Stimulated activated naive CD8-positive, alpha-beta T cell treated with anti-CD3 and anti-CD28 coated beads, Interleukin-15, Interleukin-2, amounts not matched to agents 100 ng/mL and 50 ng/mL, for 24 hours (primary cell): Measurements from ENCODE around the gene IER3IP1.

Experiments used
- H3K27ac Mint-ChIP-seq: one replicate; pipeline ENCODE4 v1.8.0; 2021; ENCODE audit warnings: mild to moderate bottlenecking, mixed read lengths
- H3K27me3 Mint-ChIP-seq: one replicate; pipeline ENCODE4 v1.8.0; 2021; ENCODE audit warnings: mixed read lengths
- H3K36me3 Mint-ChIP-seq: one replicate; pipeline ENCODE4 v1.8.0; 2021; ENCODE audit warnings: low read depth, mixed read lengths
- H3K4me1 Mint-ChIP-seq: one replicate; pipeline ENCODE4 v1.8.0; 2021; ENCODE audit warnings: low read depth, mixed read lengths
- H3K4me3 Mint-ChIP-seq: one replicate; pipeline ENCODE4 v1.8.0; 2021; ENCODE audit warnings: mild to moderate bottlenecking, mixed read lengths
- H3K9me3 Mint-ChIP-seq: one replicate; pipeline ENCODE4 v1.8.0; 2021; ENCODE audit warnings: mixed read lengths

The IER3IP1 gene

GRCh38 chr18:47141289-47141688 is 34.9 kb downstream of the IER3IP1 start:
- Mint-ChIP-seq H3K27ac (no peak overlapping the region), H3K27me3 (no peaks in the 10 kb centered on the region), H3K4me3 (no peak overlapping the region), H3K36me3 (peaks cover 53% of the 10 kb centered on the region), H3K9me3 (no peaks in the 10 kb centered on the region), H3K4me1 (no peaks in the 10 kb centered on the region)

DNA sequence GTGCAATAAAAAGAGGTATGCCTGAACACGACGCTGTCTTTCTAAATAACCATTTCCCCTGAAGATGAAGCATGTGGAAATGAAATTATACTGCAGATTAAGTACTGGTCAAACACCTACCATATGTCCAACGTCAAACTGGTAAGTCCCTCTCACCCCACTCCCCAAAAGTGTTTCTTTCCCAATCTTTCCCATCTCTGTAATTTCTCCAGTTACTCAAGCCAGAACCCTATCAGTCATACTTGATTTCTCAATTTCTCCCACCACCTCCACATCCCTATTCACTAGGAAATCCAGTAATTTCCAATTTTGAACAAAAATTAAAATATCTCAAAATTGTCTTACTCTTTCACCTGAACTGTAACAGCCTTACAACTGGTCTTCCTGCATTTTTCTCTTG is 55.0 kb downstream of the IER3IP1 start:
- H3K36me3 Mint-ChIP-seq: peaks cover 61% of the 10 kb centered on the region
- H3K4me3 Mint-ChIP-seq: no peak overlapping the region
- H3K9me3 Mint-ChIP-seq: no peaks in the 10 kb centered on the region
- H3K27ac Mint-ChIP-seq: peak overlapping the region; percentile 19
- H3K27me3 Mint-ChIP-seq: no peaks in the 10 kb centered on the region
- peaks cover 23% of the 10 kb centered on the region for H3K4me1 Mint-ChIP-seq

DNA sequence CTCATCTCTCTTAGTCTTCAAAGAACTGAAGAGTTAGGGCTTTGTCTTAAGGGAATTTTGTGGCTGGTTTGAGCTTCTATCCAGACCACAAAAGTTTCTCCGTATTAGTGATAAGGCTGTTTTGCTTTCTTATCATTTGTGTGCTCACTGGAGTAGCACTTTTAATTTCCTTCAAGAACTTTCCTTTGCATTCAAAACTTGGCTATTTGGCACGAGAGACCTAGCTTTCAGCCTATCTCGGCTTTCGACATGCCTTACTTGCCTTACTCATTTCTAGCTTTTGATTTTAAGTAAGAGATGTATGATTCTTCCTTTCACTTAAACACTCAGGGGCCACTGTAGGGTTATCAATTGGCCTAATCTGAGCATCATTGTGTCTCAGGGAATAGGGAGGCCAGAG is 55.7 kb downstream of the IER3IP1 start:
- peaks cover 23% of the 10 kb centered on the region for H3K4me1 Mint-ChIP-seq
- H3K36me3 Mint-ChIP-seq: peaks cover 57% of the 10 kb centered on the region
- H3K4me3 Mint-ChIP-seq: no peak overlapping the region
- H3K27me3 Mint-ChIP-seq: no peaks in the 10 kb centered on the region
- peak overlapping the region; percentile 12 for H3K27ac Mint-ChIP-seq
- H3K9me3 Mint-ChIP-seq: no peaks in the 10 kb centered on the region

- Mint-ChIP-seq H3K4me3 (no peak overlapping the region), H3K36me3 (peaks cover 62% of the 10 kb centered on the region), H3K4me1 (peaks cover 23% of the 10 kb centered on the region), H3K27me3 (no peaks in the 10 kb centered on the region), H3K27ac (no peak overlapping the region), H3K9me3 (no peaks in the 10 kb centered on the region)
Observed at GRCh38 chr18:47118981-47119380, 57.2 kb downstream of the IER3IP1 start.

DNA sequence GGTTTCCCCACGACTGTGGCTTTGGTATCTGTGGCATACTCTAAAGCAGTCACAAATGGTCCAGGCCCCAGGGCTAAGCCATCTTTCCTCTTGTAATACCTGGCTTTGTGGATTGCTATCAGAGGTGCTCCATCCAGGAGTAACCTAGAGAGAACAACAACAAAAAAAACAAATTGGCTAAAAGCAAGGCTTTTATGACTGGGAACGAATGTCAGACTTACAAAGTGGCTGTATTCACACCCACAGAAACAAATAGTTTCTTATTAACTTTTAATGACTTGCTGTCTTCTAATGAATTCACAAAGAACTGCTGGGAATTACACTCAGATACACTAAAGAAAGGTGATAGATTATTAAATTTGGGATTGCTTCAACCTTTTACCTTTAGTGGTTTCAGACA is 61.0 kb downstream of the IER3IP1 start:
- H3K27me3 Mint-ChIP-seq: no peaks in the 10 kb centered on the region
- H3K4me3 Mint-ChIP-seq: no peak overlapping the region
- H3K4me1 Mint-ChIP-seq: peaks cover 6% of the 10 kb centered on the region
- H3K9me3 Mint-ChIP-seq: no peaks in the 10 kb centered on the region
- no peak overlapping the region for H3K27ac Mint-ChIP-seq
- H3K36me3 Mint-ChIP-seq: peaks cover 61% of the 10 kb centered on the region

GRCh38 chr18:47113796-47114540 is 62.2 kb downstream of the IER3IP1 start:
- Mint-ChIP-seq H3K4me1 (no peaks in the 10 kb centered on the region), H3K4me3 (no peak overlapping the region), H3K36me3 (peaks cover 58% of the 10 kb centered on the region), H3K27me3 (no peaks in the 10 kb centered on the region), H3K9me3 (no peaks in the 10 kb centered on the region), H3K27ac (no peak overlapping the region)

DNA sequence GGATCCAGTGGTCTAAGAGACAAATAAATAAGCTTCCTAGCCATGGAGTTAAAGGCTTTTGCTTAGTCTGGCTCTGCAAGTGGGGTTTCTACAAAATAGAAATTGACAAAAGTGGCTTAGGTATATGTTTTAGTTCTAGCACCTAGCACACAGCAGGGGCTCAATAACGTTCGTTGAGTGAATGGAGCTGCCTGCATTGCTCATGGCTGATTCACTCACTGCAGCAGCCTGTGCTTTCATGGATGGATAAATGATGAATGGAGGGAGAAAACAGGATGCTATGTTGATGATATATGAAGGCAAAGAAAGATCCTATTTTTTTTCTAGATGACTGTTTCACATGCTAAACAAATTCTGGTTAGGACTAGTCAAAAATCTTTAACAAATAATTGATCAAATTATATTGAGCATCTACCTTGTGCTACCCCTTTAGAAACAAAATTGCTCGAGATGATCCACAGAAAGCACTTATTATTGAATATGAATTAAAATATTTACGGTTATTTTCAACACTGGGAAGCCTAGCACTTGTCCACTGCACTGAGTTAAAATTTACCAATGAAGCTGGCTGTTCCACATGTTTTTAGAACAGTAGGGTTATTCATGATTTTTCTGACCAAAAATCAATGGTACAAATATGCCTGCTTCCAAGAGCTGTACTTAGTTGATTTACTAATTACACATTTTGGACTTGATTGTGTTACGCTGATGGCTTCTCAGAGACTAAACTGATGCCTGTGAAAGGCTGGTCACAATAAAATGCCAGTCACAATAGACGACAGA is 65.5 kb downstream of the IER3IP1 start:
- no peaks in the 10 kb centered on the region for H3K9me3 Mint-ChIP-seq
- H3K4me1 Mint-ChIP-seq: no peaks in the 10 kb centered on the region
- H3K36me3 Mint-ChIP-seq: peaks cover 65% of the 10 kb centered on the region
- H3K27me3 Mint-ChIP-seq: no peaks in the 10 kb centered on the region
- no peak overlapping the region for H3K27ac Mint-ChIP-seq
- H3K4me3 Mint-ChIP-seq: no peak overlapping the region

DNA sequence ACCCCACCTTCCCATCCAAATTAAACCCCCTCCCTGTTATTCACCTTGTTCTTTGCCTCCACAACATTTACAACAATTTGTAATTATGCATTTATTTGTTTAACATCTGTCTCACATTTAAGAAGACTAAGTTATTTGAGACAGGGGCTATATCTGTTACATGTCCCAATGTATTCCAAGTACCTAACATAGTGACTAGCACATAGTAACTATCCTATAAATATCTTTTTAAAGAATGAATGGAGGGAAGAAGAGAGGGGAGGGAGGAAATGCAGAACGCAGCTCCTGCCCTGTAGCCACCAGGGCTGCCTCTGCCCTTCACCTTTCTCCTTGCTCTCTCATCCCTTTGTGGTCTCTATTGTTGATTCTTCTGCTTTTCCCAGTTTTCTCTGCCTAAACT is 66.4 kb downstream of the IER3IP1 start:
- H3K27ac Mint-ChIP-seq: no peak overlapping the region
- H3K9me3 Mint-ChIP-seq: no peaks in the 10 kb centered on the region
- no peaks in the 10 kb centered on the region for H3K27me3 Mint-ChIP-seq
- H3K36me3 Mint-ChIP-seq: peaks cover 59% of the 10 kb centered on the region
- no peak overlapping the region for H3K4me3 Mint-ChIP-seq
- H3K4me1 Mint-ChIP-seq: no peaks in the 10 kb centered on the region

DNA sequence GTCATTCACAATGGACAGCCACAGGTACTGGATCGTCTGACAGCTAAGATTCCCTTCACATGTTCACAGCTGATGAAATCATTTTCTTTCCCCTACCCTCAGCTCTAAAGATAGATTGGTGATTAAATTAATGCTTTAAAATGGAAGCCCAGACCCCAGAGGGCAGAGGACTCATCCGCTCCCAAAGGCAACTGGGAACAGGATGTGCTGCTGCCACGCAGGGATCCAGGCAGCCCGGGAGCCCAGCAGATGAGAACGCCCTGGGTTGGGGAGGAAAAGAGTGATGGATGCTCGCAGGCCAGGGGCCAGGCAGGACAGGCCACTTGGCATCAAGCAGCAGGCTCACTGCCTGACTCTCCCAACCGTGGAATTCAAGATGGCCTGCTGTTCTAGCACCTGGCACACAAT is 67.2 kb downstream of the IER3IP1 start:
- no peak overlapping the region for H3K27ac Mint-ChIP-seq
- H3K4me1 Mint-ChIP-seq: no peaks in the 10 kb centered on the region
- no peak overlapping the region for H3K4me3 Mint-ChIP-seq
- no peaks in the 10 kb centered on the region for H3K9me3 Mint-ChIP-seq
- peaks cover 57% of the 10 kb centered on the region for H3K36me3 Mint-ChIP-seq
- H3K27me3 Mint-ChIP-seq: no peaks in the 10 kb centered on the region

DNA sequence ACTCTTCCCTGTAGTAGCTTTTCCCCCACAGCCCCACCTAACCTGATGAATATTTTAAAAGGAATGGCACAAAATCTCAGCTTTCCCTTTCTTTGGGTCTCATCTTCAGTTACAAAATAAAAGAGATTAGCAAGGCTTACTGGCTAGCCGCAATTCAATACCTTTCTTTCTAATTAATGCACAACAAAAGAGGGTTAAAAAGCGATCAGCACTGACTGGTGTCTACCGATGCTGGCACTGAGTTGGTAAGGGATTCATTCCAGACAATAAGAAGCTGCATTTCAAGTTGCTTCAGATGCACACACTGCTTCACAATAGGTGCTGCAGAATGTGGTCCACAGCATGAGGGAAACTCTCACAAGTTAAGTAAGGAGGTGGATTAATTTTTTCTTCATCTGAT is 67.8 kb downstream of the IER3IP1 start:
- H3K4me3 Mint-ChIP-seq: no peak overlapping the region
- H3K27ac Mint-ChIP-seq: no peak overlapping the region
- no peaks in the 10 kb centered on the region for H3K27me3 Mint-ChIP-seq
- H3K36me3 Mint-ChIP-seq: peaks cover 54% of the 10 kb centered on the region
- no peaks in the 10 kb centered on the region for H3K4me1 Mint-ChIP-seq
- no peaks in the 10 kb centered on the region for H3K9me3 Mint-ChIP-seq
